HepG2 (cell line): ENCODE results near the gene PTK7. TPM values are rescaled to one million over a fixed set of nuclear protein-coding genes. Genes with fewer than 3 reads are reported as not detected.
A peak's percentile ranks its signal among the peaks of the same experiment; 100 is the strongest.

Experiments
- ATAC-seq: fragments of 200-7000 bp; cut with Tn5 transposase; 3 replicates; pipeline ENCODE4 v1.9.1; 2020; ENCODE audit warnings: mild to moderate bottlenecking, moderate library complexity
- BruUV-seq: library from RNA; stranded (reverse); fragments of 400-500 nt; replicated peaks from 2 replicates; lab custom pipeline; 2021; lab: Mats Ljungman, UMichigan
- CTCF ChIA-PET: fragments of 300-600 bp; formaldehyde crosslinking; extraction: SDS; loops from one replicate; lab custom pipeline; 2021; ENCODE audit warnings: low total read pairs, inconsistent platforms, low intra/inter-chr PET ratio; lab: Yijun Ruan, JAX
- POLR2A ChIA-PET: fragments of 350-600 bp; sonication (Branson Sonifier 250); formaldehyde crosslinking; loops from one replicate; lab custom pipeline; 2020; ENCODE audit warnings: antibody characterized with exemption, inconsistent platforms; lab: Yijun Ruan, JAX
- DNase-seq: peaks from one replicate; pipeline ENCODE4 v3.0.0-alpha.2; 2015; ENCODE audit warnings: low spot score
- FAIRE-seq: peaks from 3 replicates; lab custom pipeline; 2011; peaks lifted over from hg19 to GRCh38; lab: Jason Lieb, UNC
- H2AFZ ChIP-seq: one replicate; pipeline ENCODE4 v1.6.1; 2011; ENCODE audit warnings: low read length, inconsistent platforms
- H3K27ac ChIP-seq: fragments of 300-600 bp; 3 replicates; pipeline ENCODE4 v1.8.0; 2011; ENCODE audit warnings: mixed run types, mild to moderate bottlenecking, mixed read lengths, low read length, inconsistent platforms; ENCODE audit not compliant: insufficient read depth; ENCODE audit errors: extremely low read length
- H3K27me3 ChIP-seq, 2 experiments: fragments of 200-600 bp in 1 of 2; 2 replicates in 1 of 2; 3 replicates in 1 of 2; pipeline versions ENCODE4 v1.6.0 to v1.8.0; 2011; ENCODE audit warnings: low read length in 2 of 2, mild to moderate bottlenecking in 2 of 2, moderate library complexity in 2 of 2, inconsistent platforms in 1 of 2; ENCODE audit not compliant: insufficient read depth in 2 of 2, control insufficient read depth in 1 of 2
- H3K36me3 ChIP-seq, 2 experiments: fragments of 200-600 bp in 1 of 2; replicated peaks in 1 of 2; 2 replicates in 1 of 2; 3 replicates in 1 of 2; pipeline versions ENCODE4 v1.5.1 to v1.8.0; 2011; ENCODE audit warnings: low read length in 2 of 2, inconsistent platforms in 1 of 2; ENCODE audit not compliant: insufficient read depth in 2 of 2, control insufficient read depth in 1 of 2
- H3K4me1 ChIP-seq: 2 replicates; pipeline ENCODE4 v1.5.1; 2012; ENCODE audit warnings: low read length, inconsistent platforms; ENCODE audit not compliant: insufficient read depth
- H3K4me2 ChIP-seq: 2 replicates; pipeline ENCODE4 v1.6.0; 2011; ENCODE audit warnings: low read depth, low read length, inconsistent platforms
- H3K4me3 ChIP-seq, 3 experiments: fragments of 200-600 bp in 1 of 3; sonication (generic), shearing (Covaris generic) in 1 of 3; replicated peaks in 1 of 3; 2 replicates each; pipeline ENCODE4 v1.5.1; 2011 to 2016; ENCODE audit warnings: low read length in 3 of 3, inconsistent platforms in 2 of 3, low read depth in 2 of 3, mild to moderate bottlenecking in 2 of 3, control low read depth in 1 of 3, mixed read lengths in 1 of 3; ENCODE audit not compliant: insufficient read depth in 1 of 3
- H3K79me2 ChIP-seq: one replicate; pipeline ENCODE4 v1.6.1; 2011; ENCODE audit warnings: low read length, inconsistent platforms; ENCODE audit not compliant: insufficient read depth
- H3K9ac ChIP-seq: 2 replicates; pipeline ENCODE4 v1.6.0; 2011; ENCODE audit warnings: mild to moderate bottlenecking, low read depth, low read length, inconsistent platforms; ENCODE audit not compliant: insufficient read depth
- H3K9me3 ChIP-seq: 2 replicates; pipeline ENCODE4 v1.5.1; 2012; ENCODE audit warnings: mild to moderate bottlenecking, low read length
- H4K20me1 ChIP-seq: 2 replicates; pipeline ENCODE4 v1.6.0; 2011; ENCODE audit warnings: inconsistent platforms, mild to moderate bottlenecking, low read length, moderate library complexity; ENCODE audit not compliant: insufficient read depth
- CC2D1A ChIP-seq: sonication (generic); formaldehyde crosslinking; IDR thresholded peaks from 2 replicates; pipeline ENCODE4 v1.8.1; 2023; ENCODE audit warnings: mild to moderate bottlenecking, missing genetic modification reagents
- CREB3 ChIP-seq: sonication (generic); formaldehyde crosslinking; IDR thresholded peaks from 2 replicates; pipeline ENCODE4 v1.5.0; 2020; ENCODE audit warnings: missing genetic modification reagents
- GABPB1 ChIP-seq: IDR thresholded peaks from 2 replicates; pipeline ENCODE4 v1.6.1; 2016; ENCODE audit warnings: mild to moderate bottlenecking, missing genetic modification reagents, moderate library complexity, missing compliant biosample characterization
- IRF9 ChIP-seq: sonication (generic); formaldehyde crosslinking; IDR thresholded peaks from 2 replicates; pipeline ENCODE4 v1.8.0; 2022; ENCODE audit warnings: missing genetic modification reagents, mild to moderate bottlenecking, borderline replicate concordance
- PATZ1 ChIP-seq: sonication (generic); formaldehyde crosslinking; IDR thresholded peaks from 2 replicates; pipeline ENCODE4 v1.4.0; 2020; ENCODE audit warnings: missing genetic modification reagents
- PRDM10 ChIP-seq: sonication (generic); formaldehyde crosslinking; IDR thresholded peaks from 2 replicates; pipeline ENCODE4 v1.4.0; 2020; ENCODE audit warnings: low read depth, missing genetic modification reagents
- STAG1 ChIP-seq: sonication (generic); formaldehyde crosslinking; IDR thresholded peaks from 2 replicates; pipeline ENCODE4 v1.4.0; 2020; ENCODE audit warnings: missing genetic modification reagents
- ZNF687 ChIP-seq: sonication (generic); formaldehyde crosslinking; IDR thresholded peaks from 2 replicates; pipeline ENCODE4 v1.5.1; 2020; ENCODE audit warnings: mild to moderate bottlenecking, missing genetic modification reagents, moderate library complexity
- WGBS: methylation state at CpG from one replicate; pipeline ENCODE4 v1.1.6; 2017; ENCODE audit warnings: low lambda C conversion rate; 5-methylcytosine and 5-hydroxymethylcytosine counted together
- in situ Hi-C: cut with HindIII; loops from 2 replicates; pipeline ENCODE4 v1.10.0; 2017; ENCODE audit warnings: low pct_unique_long_range_greater_than_20kb; ENCODE audit not compliant: extremely low pct_ligation_motif_present
- intact Hi-C: fragments of 100-400 bp; cut with micrococcal nuclease; formaldehyde crosslinking; loops from one replicate; pipeline ENCODE4 v1.10.0; 2022; ENCODE audit not compliant: unreplicated experiment
- polyA plus RNA-seq, 8 experiments: library from polyadenylated mRNA; depleted of rRNA in 3 of 8; stranded (reverse) in 7 of 8; unstranded in 1 of 8; fragments of >200 nt; fragmentation: Illumina TruSeq in 4 of 8; extraction: Trizol in 4 of 8; gene quantifications; 2 replicates each; pipeline versions ENCODE4 v1.2.1 to v1.2.3, GENCODE V29; 2011 to 2016; ENCODE audit warnings: low read depth in 4 of 8, missing spikeins in 1 of 8, mixed read lengths in 1 of 8; ENCODE audit not compliant: insufficient read depth in 1 of 8
- total RNA-seq, 5 experiments: library from RNA; depleted of rRNA; stranded (reverse); fragments of >200 nt; fragmentation: Illumina TruSeq; extraction: Trizol; gene quantifications; 2 replicates each; pipeline ENCODE4 v1.2.3, GENCODE V29; 2016; ENCODE audit warnings: low read depth in 1 of 5

PTK7 gene
- total and polyA plus RNA-seq, 2 of the 13 experiments (the other 11 are each of a cell fraction or from before 2014, with no cell fraction given), result 98.5 to 99.8 TPM

GRCh38 chr6:43129434-43130194 lies 53.5 kb downstream of the PTK7 start:
- no peaks in the 10 kb centered on the region for H3K9me3 ChIP-seq
- peaks cover 30% of the 10 kb centered on the region for H3K4me1 ChIP-seq
- in situ Hi-C loops (loop anchor here (10.0 kb wide), 1 partner anchor 55 kb away; the partner anchor contains the start of gene PTK7), intact Hi-C loops (loop anchor here (1.0 kb wide), 1 partner anchor 59 kb away; no protein-coding TSS in a partner anchor)
- no peaks in the 10 kb centered on the region for H3K27me3 ChIP-seq
- H3K36me3 ChIP-seq, result peaks cover 19 to 32% of the 10 kb centered on the region in 2 experiments
- no peak for FAIRE-seq
- no peak overlapping the region for H2AFZ ChIP-seq
- H3K4me2 ChIP-seq, result no peak overlapping the region
- ChIA-PET CTCF (interaction anchor here (0.6 to 1.8 kb wide), 4 partner anchors 60 to 228 kb away, joined by 3 to 14 read pairs (median 4); no protein-coding TSS in a partner anchor), POLR2A (interaction anchor here (0.9 kb wide), 1 partner anchor 53 kb away, joined by 3 read pairs; the partner anchor contains the start of gene PTK7)
- H3K27ac ChIP-seq, result no peak overlapping the region
- DNase-seq, result peak; percentile 52
- H3K79me2 ChIP-seq, result peaks cover 19% of the 10 kb centered on the region
- no peak overlapping the region for H3K4me3 ChIP-seq
- WGBS, result 92% methylated on average over 15 of the region's 15 CpGs
- ATAC-seq, result peak; percentile 79
- no peaks in the 10 kb centered on the region for H4K20me1 ChIP-seq
- H3K9ac ChIP-seq, result no peak overlapping the region
- no TSS peak for BruUV-seq
- TF ChIP-seq PATZ1 (peak; percentile 28; the same call in 1 of the 2 replicates), ZNF687 (CRISPR knock-in tag) (peak; percentile 22; the same call in 1 of the 2 replicates), GABPB1 (CRISPR knock-in tag) (0 out of 2 replicates have a peak, but pooled peaks have one; percentile 12), STAG1 (CRISPR knock-in tag) (peak; percentile 84), CC2D1A (CRISPR knock-in tag) (no peak), PRDM10 (CRISPR knock-in tag) (no peak), CREB3 (no peak), IRF9 (no peak)
